HCT116 (cell line): ENCODE measurements around the gene LYPD3.

Source experiments
- POLR2A ChIP-seq: IDR thresholded peaks from 2 replicates; pipeline ENCODE4 v1.7.0; 2011; ENCODE audit warnings: borderline replicate concordance; ENCODE audit not compliant: insufficient read depth, insufficient read length; ENCODE audit errors: extremely low read depth
- POLR2AphosphoS5 ChIP-seq: IDR thresholded peaks from 2 replicates; pipeline ENCODE4 v1.6.1; 2011; ENCODE audit warnings: mild to moderate bottlenecking, low read depth, low read length, moderate library complexity
- TCF7L2 ChIP-seq: IDR thresholded peaks from 2 replicates; pipeline ENCODE4 v1.7.0; 2011; ENCODE audit warnings: borderline replicate concordance, inconsistent platforms; ENCODE audit not compliant: insufficient read depth, insufficient read length; ENCODE audit errors: extremely low read depth
- TF ChIP-seq, protein P1 (sequence below), 3 experiments: fragments of 200-600 bp in 1 of 3; sonication (generic) in 1 of 3; IDR thresholded peaks in 2 of 3; conservative IDR thresholded peaks in 1 of 3; 2 replicates each; pipeline ENCODE4 v1.5.1; 2012 to 2017; ENCODE audit warnings: low read depth in 2 of 3, low read length in 2 of 3, antibody characterized with exemption in 1 of 3, borderline replicate concordance in 1 of 3, control low read depth in 1 of 3, mild to moderate bottlenecking in 1 of 3, mixed read lengths in 1 of 3, mixed run types in 1 of 3, moderate library complexity in 1 of 3; ENCODE audit not compliant: insufficient read depth in 1 of 3

DNA sequence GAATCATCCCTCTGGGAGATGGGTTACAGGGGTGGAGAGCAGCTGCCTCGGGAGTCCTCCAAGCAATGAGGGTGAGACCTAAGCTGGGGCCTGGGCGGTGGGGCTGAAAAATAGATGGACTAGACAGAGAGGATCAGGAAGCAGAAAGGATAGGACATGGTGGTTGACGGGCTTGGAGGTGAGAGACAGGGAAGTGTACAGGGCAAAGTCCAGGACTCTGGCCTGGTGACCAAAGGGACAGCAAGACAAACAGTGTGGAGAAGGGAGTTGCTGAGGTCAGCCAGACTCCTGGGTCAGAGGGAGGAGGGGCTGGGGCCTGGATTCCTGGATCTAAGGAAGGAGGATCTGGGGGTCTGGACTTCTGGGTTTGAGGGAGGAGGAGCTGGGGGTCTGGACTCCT is 33.6 kb upstream of the LYPD3 start:
- TF ChIP-seq TCF7L2 (no peak), POLR2A (no peak), POLR2AphosphoS5 (no peak)
- TF ChIP-seq, protein P1, sequence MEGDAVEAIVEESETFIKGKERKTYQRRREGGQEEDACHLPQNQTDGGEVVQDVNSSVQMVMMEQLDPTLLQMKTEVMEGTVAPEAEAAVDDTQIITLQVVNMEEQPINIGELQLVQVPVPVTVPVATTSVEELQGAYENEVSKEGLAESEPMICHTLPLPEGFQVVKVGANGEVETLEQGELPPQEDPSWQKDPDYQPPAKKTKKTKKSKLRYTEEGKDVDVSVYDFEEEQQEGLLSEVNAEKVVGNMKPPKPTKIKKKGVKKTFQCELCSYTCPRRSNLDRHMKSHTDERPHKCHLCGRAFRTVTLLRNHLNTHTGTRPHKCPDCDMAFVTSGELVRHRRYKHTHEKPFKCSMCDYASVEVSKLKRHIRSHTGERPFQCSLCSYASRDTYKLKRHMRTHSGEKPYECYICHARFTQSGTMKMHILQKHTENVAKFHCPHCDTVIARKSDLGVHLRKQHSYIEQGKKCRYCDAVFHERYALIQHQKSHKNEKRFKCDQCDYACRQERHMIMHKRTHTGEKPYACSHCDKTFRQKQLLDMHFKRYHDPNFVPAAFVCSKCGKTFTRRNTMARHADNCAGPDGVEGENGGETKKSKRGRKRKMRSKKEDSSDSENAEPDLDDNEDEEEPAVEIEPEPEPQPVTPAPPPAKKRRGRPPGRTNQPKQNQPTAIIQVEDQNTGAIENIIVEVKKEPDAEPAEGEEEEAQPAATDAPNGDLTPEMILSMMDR (IDR thresholded peaks at IDR 0.05 in 2 of 3, conservative IDR thresholded peaks at IDR 0.05 in 1 of 3; ENCODE audit: borderline replicate concordance in 1 of 3, insufficient read depth in 1 of 3, low read depth in 2 of 3, low read length in 2 of 3), result no peak
